ENCODE data around the gene PTPRG. TPM values are rescaled to one million over a fixed set of nuclear protein-coding genes. Genes with fewer than 3 reads are reported as not detected.

PTPRG gene
- total and polyA plus RNA-seq, 2 of the 13 experiments (the other 11 are each of a cell fraction or from before 2014, with no cell fraction given): 8.0 to 25.3 TPM

DNA sequence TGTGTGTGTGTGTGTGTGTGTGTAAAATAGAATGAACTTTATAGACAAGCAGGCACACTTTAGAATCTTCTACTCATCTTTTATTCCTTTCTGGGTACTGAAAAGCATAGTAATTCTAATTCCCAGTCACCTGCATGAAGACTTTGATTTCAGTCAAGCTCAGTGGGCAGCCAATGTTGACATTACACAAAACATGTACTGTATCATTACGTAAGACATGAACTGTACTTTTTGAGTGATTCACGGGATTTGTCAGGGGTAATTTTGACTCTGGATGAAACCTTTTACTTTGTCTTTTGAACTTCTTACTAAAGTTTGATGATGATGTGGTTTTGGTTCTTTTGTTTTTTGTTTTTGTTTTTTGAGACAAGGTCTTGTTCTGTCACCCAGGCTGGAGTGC lies 38.8 kb downstream of the PTPRG start (continued):
- TF ChIP-seq, protein P1, sequence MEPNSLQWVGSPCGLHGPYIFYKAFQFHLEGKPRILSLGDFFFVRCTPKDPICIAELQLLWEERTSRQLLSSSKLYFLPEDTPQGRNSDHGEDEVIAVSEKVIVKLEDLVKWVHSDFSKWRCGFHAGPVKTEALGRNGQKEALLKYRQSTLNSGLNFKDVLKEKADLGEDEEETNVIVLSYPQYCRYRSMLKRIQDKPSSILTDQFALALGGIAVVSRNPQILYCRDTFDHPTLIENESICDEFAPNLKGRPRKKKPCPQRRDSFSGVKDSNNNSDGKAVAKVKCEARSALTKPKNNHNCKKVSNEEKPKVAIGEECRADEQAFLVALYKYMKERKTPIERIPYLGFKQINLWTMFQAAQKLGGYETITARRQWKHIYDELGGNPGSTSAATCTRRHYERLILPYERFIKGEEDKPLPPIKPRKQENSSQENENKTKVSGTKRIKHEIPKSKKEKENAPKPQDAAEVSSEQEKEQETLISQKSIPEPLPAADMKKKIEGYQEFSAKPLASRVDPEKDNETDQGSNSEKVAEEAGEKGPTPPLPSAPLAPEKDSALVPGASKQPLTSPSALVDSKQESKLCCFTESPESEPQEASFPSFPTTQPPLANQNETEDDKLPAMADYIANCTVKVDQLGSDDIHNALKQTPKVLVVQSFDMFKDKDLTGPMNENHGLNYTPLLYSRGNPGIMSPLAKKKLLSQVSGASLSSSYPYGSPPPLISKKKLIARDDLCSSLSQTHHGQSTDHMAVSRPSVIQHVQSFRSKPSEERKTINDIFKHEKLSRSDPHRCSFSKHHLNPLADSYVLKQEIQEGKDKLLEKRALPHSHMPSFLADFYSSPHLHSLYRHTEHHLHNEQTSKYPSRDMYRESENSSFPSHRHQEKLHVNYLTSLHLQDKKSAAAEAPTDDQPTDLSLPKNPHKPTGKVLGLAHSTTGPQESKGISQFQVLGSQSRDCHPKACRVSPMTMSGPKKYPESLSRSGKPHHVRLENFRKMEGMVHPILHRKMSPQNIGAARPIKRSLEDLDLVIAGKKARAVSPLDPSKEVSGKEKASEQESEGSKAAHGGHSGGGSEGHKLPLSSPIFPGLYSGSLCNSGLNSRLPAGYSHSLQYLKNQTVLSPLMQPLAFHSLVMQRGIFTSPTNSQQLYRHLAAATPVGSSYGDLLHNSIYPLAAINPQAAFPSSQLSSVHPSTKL (CRISPR knock-in tag; IDR thresholded peaks at IDR 0.05): peak; percentile 73
- TF ChIP-seq MED1 (CRISPR knock-in tag; IDR thresholded peaks at IDR 0.05) (0 out of 2 replicates have a peak, but pooled peaks have one; percentile 34), NONO (IDR thresholded peaks at IDR 0.05) (no peak), NONO (CRISPR knock-in tag; conservative IDR thresholded peaks at IDR 0.05) (no peak), BCLAF1 (IDR thresholded peaks at IDR 0.05) (no peak), ZNF24 (IDR thresholded peaks at IDR 0.05) (no peak), ATF7-NPFF (CRISPR knock-in tag; IDR thresholded peaks at IDR 0.05; ENCODE audit: low read depth) (no peak), HMG20A (CRISPR knock-in tag; IDR thresholded peaks at IDR 0.05; ENCODE audit: borderline replicate concordance) (peak; percentile 54; the same call in 1 of the 2 replicates), TP53 (CRISPR knock-in tag; conservative IDR thresholded peaks at IDR 0.05) (no peak), SRF (IDR thresholded peaks at IDR 0.05; ENCODE audit: low read depth, low read length) (no peak), SCMH1 (CRISPR knock-in tag; IDR thresholded peaks at IDR 0.05; ENCODE audit: borderline replicate concordance) (no peak), GFI1 (CRISPR knock-in tag; IDR thresholded peaks at IDR 0.05; ENCODE audit: borderline replicate concordance) (peak; percentile 40; the same call in 1 of the 2 replicates)
- TF ChIP-seq, protein P2, sequence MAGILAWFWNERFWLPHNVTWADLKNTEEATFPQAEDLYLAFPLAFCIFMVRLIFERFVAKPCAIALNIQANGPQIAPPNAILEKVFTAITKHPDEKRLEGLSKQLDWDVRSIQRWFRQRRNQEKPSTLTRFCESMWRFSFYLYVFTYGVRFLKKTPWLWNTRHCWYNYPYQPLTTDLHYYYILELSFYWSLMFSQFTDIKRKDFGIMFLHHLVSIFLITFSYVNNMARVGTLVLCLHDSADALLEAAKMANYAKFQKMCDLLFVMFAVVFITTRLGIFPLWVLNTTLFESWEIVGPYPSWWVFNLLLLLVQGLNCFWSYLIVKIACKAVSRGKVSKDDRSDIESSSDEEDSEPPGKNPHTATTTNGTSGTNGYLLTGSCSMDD (CRISPR knock-in tag; IDR thresholded peaks at IDR 0.05): no peak

Measured in HepG2 (cell line).